NCI-H1417 treated with DMSO at 0.1 percent for 48 hours (cell line): ENCODE measurements around the gene AMACR.

Experiments used
- DNase-seq: peaks from one replicate; lab custom pipeline; 2025; lab: John Stamatoyannopoulos, UW

Gene AMACR

DNA sequence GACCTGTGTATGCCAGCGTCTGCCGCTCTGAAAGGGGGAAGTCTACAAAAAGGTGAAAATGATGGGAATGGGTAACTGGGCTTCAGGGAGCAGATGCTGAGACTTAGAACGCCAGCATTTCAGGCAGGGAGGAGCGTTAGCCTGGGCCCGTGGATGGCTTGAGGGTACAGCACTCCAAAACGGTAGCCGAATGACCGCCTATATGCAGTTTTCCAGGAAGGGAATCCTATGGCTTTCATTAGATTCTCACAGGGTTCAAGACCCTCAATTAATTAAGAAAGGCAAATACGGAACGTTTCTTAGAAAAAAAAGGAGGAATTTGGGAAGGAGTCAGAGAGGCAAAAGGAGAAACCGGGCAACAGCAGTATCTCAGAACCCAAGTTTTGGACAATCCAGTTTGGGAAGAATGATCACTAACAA lies 639 bp downstream of the AMACR start:
- no peak for DNase-seq

DNA sequence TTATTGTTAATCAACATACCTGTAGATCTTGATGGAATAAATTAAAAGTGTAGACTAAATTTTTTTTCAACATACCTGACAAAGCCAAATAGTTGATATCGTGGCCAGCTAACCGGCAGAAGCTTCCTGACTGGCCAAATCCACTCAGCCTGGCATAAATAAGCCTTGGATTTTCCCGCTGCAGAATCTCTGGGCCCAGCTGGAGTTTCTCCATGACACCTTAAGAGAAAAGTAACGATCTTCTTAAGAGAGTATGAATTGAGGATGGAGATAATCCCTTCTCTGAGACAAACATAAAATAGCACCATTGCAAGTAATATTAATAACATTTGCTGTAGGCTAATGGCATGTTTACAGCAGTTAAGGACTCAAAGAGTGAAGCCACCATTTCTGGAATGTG lies 2.2 kb downstream of the AMACR start:
- no peak for DNase-seq

DNA sequence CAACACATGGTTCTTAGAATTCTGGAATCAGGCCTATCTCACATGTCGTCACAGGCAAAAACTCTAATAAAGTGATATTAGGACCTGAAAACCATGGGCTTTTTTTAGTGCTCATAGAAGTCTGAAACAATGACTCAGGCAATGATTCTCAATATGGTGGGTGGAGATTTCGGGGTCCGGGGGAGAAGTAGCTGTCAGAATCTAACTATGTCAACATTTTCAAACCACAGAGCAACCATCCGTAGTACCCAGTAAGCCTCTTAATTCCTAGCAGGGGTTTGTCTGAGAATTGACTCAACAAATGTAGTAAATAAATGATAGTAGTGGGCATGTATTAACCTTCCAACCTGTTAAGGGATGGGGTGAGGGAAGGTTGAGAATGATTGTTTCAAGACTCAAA lies 2.6 kb downstream of the AMACR start:
- no peak for DNase-seq

DNA sequence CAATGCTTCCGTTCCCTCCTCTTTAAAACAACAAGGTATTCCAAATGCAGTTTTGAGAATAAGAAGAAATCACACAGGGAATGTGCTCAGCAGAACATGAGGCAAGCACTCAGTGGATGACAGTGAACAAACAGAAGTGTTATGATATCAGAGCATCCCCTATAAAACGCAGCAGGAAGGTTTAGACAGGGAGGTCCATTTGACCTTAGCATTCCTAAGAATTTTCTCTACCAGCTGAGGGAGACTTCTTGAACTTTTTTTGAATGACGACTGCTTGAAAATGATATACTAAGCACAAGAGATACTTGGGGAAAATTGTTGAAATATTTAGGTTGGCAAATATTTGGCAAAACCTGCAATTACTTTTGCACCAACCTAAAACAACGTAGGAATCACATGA lies 3.9 kb downstream of the AMACR start:
- no peak for DNase-seq

DNA sequence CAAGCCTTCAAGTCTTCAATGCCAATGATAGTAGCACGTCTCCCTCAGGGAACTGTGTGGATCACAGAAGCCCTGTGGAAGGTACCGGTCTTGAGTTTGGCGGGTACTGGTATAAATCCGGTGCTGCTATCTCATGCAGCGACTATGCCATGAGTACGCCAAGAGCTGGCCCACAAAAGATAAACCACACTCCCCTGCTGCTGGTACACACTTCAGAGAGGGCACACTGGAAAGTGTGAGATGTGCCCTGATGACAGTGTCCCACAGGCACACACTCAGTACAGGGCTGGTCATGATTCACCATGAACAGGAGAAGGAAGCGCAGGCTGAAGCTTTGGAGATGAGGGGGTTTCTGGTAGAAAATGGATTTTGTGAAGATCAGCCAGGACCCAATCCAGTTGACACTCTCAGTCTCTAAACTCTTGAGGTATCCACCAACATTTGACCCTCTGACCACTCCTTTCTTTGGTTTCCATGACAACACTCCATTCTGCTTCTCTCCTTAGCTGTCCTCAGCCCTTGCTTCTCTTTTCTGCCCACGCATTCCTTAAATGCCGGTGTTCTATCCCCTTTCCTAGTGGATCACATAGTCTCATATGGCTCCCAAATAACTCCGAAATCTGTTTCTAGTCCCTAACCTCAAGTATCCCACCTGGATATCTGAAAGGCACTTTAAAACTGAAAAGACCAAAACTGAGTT lies 5.1 kb downstream of the AMACR start:
- DNase-seq = no peak

DNA sequence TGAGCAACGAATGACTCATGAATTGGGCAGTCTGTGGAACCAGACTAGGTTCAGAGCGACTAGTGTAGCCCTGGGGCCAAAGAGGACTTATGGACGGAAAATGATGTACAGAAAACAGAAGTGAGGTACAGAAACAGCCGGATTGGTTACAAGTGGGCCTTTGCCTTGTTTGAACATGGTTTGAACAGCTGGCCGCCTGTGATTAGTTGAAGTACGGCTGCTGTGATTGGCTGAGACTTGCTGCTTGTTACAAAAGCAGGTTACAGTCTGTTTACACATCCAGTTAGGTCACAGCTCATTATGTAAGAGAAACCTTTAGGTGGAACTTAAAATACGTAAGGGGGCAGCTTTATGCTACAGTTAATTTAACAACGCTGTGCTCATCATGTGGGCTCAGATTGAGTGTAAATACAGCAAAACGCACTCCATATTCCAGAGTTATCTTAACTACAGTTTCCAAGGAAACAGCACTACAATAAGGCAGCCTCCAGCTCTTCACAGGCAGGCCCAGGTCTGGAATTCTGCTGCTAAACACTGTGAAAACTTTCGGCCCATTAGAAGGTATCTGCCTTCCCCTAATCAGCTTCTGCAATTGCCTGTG lies 6.5 kb downstream of the AMACR start:
- DNase-seq = peak; percentile 85

DNA sequence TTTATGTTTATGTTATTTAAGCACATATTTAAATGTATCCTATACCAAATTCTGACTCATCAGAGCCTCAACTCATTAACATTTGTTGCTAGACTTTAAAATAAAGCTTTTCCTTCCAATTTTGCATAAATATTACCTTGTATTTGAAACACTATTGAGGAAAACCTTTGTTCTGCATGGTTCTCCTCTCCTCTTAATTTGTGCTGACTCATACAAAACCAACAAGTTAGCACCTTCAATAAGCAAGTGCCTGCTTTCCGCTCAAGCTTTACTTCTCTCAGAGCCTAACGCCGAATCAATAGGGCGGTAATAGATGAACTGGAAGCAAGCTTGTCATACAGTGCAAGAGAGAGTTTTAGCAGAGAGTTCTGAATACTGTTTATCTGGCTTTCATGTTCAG lies 7.9 kb downstream of the AMACR start:
- DNase-seq = no peak

DNA sequence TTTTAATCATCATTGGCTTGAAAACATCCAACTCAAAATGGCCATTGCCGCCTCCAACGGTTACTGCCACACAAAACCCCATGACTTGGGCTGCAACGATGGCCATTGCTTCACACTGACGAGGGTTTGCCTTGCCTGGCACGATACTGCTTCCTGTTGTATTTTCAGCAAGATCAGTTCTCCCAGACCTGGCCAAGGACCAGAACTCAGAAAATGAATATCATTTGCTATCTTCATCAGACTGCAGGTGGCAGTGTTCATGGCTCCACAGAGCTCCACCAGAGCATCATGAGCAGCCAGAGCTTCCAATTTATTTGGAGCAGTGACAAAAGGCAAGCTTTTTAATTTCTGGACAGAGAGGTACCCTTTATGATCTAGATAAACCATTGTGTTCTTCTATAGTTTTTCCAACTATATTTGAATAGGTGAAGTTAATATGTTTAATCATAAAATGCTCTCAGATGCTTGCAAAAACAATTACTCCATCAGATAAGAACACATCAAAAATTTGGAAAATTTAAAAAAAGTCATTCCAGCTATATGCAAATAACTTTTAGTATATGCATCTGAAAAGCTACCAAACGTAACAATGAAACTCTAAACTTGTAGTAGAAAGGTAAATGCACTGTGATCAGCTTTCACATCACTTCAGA lies 10.4 kb downstream of the AMACR start:
- DNase-seq = no peak

DNA sequence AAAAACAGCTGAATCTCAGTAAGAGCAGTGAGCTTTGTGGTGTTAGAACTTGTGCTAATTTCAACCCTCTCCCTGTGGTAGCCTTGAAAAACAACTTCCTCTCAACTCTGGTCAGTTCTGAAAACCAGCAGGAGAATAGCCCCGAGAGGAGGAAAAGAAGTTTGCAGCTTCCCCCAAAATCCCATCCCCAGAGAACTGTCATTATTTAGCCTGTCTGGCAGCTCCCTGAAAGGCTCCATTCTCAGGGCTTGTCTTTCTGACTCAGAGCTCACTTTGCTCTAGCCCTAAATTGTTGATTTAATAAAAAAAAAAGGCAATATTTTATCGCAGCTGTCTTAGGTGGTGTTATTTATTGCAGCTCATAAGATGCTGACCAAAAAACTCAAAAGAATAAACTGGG lies 12.0 kb downstream of the AMACR start:
- DNase-seq = no peak

DNA sequence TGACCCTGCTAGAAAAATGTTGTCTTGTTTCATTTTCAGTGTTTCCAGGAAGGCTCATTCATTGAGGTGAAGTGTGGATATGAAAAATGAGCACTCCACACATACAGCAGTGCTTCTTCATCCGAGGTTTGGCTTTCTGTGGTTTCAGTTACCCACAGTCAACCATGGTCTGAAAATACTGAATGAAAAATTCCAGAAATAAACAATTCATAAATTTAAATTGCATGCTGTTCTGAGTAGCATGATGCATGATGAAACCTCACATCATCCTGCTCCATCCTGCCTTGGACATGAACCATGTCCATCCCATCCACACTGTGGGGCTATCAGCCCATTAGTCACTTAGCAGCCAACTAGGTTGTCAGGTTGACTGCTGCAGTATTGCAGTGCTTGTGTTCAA lies 13.0 kb downstream of the AMACR start:
- DNase-seq = no peak

DNA sequence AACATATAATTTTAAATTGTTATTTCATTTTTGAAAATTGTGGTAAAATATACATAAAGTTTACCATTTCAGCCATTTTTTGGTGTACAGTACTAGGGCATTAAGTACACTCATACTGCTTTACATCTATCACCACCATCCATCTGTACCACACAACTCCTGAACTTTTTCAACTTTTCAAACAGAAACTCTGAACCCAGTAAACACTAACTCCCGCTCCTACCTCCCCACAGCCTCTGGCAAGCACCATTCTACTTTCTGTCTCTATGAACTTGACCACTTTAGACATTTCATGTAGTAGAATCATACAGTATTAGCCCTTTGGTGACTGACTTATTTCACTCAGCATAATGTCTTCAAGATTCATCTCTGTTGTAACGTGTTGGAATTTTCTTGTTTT lies 15.0 kb downstream of the AMACR start:
- no peak for DNase-seq

DNA sequence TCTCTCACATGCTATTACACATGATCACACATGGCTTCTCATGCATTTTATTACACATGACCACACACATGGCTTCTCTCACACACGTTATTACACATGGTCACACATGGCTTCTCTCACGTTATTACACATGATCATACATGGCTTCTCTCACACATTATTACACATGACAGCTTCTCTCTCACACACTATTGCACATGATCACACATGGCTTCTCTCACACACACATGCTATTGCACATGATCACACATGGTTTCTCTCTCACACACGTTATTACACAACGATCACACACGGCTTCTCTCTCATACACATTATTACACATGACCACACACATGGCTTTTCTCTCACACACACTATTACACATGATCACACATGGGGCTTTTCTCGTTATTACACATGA lies 22.4 kb downstream of the AMACR start:
- DNase-seq = no peak

DNA sequence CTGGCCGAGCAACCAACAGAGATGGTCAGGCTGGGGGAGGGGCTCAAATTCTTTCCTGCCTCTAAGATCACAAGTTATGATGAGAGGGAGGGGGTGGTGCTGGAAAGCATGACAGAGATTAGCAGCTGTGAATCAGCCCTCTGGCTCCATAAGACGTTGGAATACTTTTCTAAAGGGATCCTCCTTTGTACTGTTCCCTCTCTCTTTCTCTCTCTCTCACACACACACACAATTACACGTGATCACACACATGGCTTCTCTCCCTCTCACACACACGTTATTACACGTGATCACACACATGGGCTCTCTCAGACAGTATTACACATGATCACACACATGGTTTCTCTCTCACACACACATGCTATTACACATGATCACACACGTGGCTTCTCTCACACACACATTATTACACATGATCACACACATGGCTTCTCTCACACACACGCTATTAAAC lies 23.2 kb downstream of the AMACR start, which contains the start of gene SLC45A2:
Gene SLC45A2 (minus strand): TSS at position 23 of the 454 bp plus-strand sequence. CDS start 110 bp downstream, outside the sequence.
- DNase-seq = no peak

DNA sequence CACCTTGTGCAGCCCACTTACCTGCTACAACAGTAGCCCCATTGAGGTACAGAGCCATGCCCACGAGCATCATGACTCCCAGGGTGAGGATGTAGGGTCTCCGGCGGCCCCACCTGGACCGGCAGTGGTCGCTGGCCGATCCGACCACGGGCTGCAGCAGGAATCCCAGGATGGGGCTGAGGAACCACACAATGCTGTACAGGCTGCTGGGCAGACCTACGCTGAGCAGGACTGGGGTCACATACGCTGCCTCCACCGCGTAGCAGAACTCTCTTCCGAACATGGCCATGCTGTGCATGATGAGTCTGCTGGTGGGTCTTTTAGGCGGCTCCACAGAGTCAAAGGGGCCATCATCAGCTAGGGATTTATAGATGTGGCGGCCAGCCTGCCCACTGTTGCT lies 23.7 kb downstream of the AMACR start:
- no peak for DNase-seq

DNA sequence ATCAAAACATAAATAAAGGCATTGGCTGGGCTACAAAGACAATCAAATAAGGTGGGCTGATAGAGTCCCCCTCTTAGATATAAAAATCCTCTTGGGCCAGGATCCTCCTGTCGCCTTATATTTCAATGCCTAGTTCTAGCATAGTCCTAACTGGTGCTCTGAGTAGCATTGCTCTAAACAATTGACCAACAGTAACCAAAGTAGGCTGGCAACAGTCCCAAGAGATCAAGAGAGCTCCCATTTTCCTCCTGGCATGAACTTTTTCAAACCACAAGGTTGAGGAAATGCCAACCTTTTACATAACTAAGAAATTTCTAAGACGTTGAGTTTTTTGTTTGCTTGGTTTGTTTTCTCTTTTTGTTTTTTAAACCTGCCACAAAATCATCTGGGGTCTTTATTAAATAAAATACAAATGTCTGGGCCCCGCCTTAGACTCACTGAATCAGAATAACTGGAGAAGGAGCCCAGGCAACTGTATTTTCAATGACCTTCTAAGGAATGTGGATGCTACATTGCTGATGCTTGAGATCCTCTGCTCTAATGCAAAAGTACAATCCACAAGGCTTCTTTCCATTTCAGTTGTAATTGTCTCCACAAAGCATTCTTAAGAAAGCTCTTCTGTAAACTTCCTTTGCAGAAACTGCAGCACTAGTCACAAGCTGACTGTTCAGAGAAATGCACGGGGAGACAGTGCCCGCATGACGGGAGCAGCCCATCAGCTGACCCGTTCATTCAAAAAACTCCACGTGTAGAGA lies 26.3 kb downstream of the AMACR start:
- DNase-seq = no peak

DNA sequence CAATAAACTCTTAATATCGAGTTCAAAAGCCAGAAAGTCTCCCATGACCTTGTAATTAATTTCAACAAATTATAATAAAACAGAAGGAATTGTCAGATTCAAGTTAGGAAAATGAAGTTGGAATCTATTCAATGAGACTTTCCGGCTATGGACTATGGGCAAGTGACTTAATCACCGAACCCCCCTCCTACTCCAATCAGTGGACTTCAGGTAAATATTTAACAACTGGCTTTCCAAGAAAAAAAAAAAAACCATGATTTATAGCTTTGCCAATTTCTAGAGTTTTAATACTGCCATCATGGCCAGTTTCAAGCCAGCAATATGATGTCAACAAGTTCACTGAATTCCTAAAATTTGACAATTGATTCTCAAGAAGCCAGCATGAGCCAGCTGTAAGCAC lies 27.8 kb downstream of the AMACR start:
- no peak for DNase-seq

DNA sequence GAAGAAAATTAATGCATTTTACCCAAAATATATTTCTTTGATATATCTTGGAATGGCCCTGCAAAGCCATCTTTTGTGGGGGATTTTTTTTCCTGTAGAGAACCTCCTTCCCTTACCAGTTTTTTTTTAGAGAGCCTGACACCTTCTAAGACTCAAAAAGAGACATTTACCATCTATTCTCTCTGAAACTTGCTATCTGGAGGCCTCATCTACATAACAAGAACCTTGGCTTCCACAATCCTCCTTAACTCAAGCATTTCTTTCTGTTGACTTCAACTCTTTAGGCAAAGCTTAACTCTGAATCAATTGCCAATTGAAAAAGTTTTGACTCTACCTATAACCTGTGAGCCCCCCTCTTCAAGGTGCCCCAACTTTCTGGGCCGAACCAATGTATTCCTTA lies 29.5 kb downstream of the AMACR start:
- no peak for DNase-seq

DNA sequence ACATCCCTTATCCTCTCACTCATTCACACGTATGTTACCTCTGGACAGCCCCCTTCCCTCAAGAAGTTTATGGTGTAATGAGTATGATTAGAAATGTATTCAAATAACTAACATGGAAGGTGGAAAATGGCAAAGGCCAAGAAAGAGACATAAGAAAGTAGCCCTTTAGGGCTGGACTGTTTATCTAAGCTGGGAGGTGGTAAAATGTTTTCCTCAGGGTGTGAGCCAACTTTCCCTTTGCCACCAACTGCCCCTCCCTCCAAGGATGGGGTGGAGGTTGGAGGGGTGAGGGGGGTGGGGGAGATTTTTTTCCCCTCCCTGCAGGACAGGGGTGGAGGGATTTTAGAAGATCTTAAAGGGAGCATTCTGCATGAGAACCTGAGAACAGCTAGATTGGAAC lies 31.5 kb downstream of the AMACR start:
- DNase-seq = no peak

DNA sequence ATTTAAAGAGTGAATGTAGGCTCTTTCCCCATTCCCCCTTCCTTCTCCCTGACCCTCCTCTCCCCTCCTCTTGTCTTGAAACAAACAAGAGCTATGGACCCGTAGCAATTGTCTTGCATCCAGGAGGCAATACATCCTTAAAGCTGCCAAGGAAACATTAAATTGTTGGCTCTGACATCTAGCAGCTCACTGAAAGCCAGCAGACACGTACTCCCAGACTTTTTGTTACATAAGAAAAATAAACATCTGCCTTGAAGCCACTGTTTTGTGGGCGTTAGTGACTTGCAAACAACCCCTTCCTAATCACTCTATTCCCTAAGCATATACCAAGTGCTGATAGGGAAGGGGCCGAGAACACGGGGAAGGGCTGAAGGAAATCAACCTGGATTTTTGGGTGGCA lies 32.0 kb downstream of the AMACR start:
- DNase-seq = no peak

DNA sequence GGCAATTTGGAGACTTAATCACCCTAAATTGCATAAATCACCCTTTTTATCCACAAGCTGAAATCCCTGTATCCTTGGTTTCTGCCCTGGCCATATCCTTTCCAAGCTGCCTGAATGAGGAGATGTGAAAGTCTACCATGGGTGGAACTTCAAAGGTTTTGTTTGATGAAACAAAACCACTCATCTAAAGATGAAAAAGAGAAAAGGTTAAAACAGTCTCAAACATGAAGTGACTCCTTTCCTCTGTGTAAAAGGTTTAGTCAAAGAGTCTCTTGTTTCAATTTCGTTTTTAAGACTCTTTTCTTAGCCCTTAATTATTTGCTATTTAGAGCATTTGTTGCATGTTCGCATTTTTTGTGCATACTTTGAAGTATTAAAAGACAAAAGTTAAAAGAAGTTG lies 34.6 kb downstream of the AMACR start:
- DNase-seq = no peak

DNA sequence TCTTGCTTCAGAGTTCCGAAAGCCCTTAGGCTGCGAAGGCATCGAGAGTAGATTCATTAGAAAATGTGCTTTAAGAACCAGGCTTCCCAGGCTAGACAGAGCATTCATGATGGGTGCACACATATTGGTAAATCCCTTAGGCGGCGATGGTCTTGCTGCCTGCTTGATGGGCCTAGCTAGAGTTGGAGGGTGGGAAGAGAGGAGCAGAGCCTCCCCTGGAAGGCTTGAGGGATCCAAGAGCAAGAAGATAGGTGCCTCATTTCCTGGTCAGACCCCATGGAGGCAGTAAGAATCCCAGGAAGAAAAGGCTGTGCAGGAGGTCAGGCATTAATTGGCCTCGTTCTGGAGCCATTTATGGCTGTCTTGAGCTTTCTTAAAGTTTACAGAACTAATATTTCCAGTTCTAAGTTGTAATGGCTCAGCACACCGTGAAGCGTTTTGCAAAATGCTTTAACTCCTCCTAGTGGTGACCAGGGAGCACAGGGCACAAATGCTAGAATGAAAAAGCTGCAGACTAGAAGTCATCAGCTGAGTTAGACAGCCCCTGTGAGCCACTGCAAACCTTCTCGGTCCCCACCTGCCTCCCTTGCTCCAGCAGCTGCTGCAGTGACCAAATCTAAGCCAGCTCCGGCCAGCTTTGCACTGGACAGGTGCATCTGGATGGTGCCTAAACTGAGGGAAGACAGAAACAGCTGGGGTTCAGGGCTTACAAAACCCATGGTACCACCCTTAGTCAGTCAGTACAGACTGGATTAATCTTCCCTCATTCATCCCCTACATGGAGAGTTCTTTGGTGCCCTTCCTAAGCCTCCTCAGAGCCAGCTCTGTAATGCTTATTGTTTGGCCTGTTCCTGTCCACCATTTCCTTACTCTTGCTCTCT lies 38.0 kb downstream of the AMACR start:
- DNase-seq = no peak
